Measurements from ENCODE around the gene PDE4D. TPM values are rescaled to one million over a fixed set of nuclear protein-coding genes. Genes with fewer than 3 reads are reported as not detected.

PDE4D gene
- total RNA-seq, 5 donors from 2014 or later (not counting 1 experiment from before 2014, with no cell fraction given), result 45.1 to 136 (median 64.9) TPM

DNA sequence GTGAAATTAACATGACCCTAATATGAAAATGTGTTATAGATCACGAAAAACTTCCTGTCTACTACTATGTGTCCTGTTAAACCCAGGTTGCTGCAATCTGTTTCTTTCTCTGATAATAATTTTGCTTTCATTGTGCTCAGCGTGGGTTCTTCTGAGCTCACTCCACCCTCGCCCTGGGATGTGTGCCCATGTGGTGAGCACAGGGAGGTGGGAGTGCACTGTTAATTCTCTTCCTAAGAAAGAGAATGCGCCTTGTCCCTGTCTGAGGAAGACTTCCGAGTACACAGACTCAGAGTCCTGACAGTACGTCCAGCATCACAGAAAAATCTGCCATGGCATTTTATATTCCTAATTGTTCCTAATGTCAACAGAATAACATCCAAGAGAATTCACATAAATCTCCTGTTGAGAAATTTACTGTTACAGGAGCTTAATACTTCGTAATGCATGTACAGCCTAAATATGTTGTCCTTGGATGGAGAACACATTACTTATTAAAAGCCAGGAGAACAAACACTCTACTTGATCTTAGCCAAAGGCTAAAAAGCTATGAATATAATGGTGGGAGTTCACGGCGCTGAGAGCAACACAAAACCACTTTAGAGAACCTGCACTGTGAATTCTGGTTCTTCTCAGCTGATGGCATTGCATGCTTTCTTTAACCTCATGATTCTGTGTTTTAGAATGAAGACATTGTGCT is 102.6 kb downstream of the PDE4D start:
- ATAC-seq (replicated peaks in 1 of 4), result peak in 2 of 4 experiments; percentile 8 to 20
- CTCF ChIA-PET, result no interaction called here

GRCh38 chr5:59790376-59790775 is 103.2 kb downstream of the PDE4D start:
- H3K4me3 Mint-ChIP-seq, result peak overlapping the region; percentile 37 to 45 (median 42)
- Histone ChIP-seq H3K27ac (ENCODE audit: low read length) (no peak overlapping the region), H3K27me3 (replicated peaks in 1 of 2; ENCODE audit: control insufficient read depth in 2 of 2, extremely low read depth in 1 of 2, insufficient read depth in 2 of 2, low read length in 1 of 2) (peaks cover 0 to 2% of the 10 kb centered on the region in 2 experiments), H3K9me3 (no peaks in the 10 kb centered on the region), H3K36me3 (ENCODE audit: control insufficient read depth in 2 of 2, extremely low read depth in 1 of 2, insufficient read depth in 1 of 2, low read length in 1 of 2) (no peaks in the 10 kb centered on the region), H3K4me1 (ENCODE audit: control insufficient read depth in 1 of 2, extremely low read depth in 1 of 2, insufficient read depth in 2 of 2, low read length in 2 of 2) (no peaks in the 10 kb centered on the region), H3K4me3 (ENCODE audit: control insufficient read depth in 1 of 2, extremely low read depth in 1 of 2, low read length in 1 of 2) (no peak overlapping the region)
- H3K27ac Mint-ChIP-seq, result peak overlapping the region; percentile 69 to 85
- DNase-seq (peak in 1 of 35 experiments; percentile 22), ATAC-seq (replicated peaks in 1 of 4) (peak in 3 of 4 experiments; percentile 39 to 74 (median 70))
- H3K27me3 Mint-ChIP-seq, result peaks cover 3 to 21% of the 10 kb centered on the region in 2 donors
- WGBS (ENCODE audit: insufficient coverage), result 11% methylated on average over 3 of the region's 7 CpGs
- H3K36me3 Mint-ChIP-seq, result no peaks in the 10 kb centered on the region
- CTCF ChIA-PET, result interaction anchor here in 1 of 2 donors (0.8 kb wide), 1 partner anchor 10 kb away, joined by 4 read pairs; no protein-coding TSS in a partner anchor
- no peaks in the 10 kb centered on the region for H3K9me3 Mint-ChIP-seq
- H3K4me1 Mint-ChIP-seq, result peaks cover 10 to 15% (median 12%) of the 10 kb centered on the region in 3 donors
- POLR2A ChIA-PET, result no interaction called here

More for the DNA sequence above, 102.6 kb downstream of the PDE4D start:
- no peak for DNase-seq
- Mint-ChIP-seq H3K27ac (peak overlapping the region; percentile 69 to 85), H3K4me3 (peak overlapping the region; percentile 37 to 45 (median 42)), H3K27me3 (peaks cover 2 to 21% of the 10 kb centered on the region in 2 donors), H3K4me1 (peaks cover 10 to 15% (median 12%) of the 10 kb centered on the region in 3 donors), H3K36me3 (no peaks in the 10 kb centered on the region), H3K9me3 (no peaks in the 10 kb centered on the region)
- Histone ChIP-seq H3K36me3 (ENCODE audit: control insufficient read depth in 2 of 2, extremely low read depth in 1 of 2, insufficient read depth in 1 of 2, low read length in 1 of 2) (no peaks in the 10 kb centered on the region), H3K27ac (ENCODE audit: low read length) (no peak overlapping the region), H3K27me3 (replicated peaks in 1 of 2; ENCODE audit: control insufficient read depth in 2 of 2, extremely low read depth in 1 of 2, insufficient read depth in 2 of 2, low read length in 1 of 2) (peaks cover 0 to 2% of the 10 kb centered on the region in 2 experiments), H3K9me3 (no peaks in the 10 kb centered on the region), H3K4me3 (ENCODE audit: control insufficient read depth in 1 of 2, extremely low read depth in 1 of 2, low read length in 1 of 2) (no peak overlapping the region), H3K4me1 (ENCODE audit: control insufficient read depth in 1 of 2, extremely low read depth in 1 of 2, insufficient read depth in 2 of 2, low read length in 2 of 2) (no peaks in the 10 kb centered on the region)
- POLR2A ChIA-PET, result no interaction called here
- WGBS (ENCODE audit: insufficient coverage), result 58% methylated on average over 2 of the region's 9 CpGs

DNA sequence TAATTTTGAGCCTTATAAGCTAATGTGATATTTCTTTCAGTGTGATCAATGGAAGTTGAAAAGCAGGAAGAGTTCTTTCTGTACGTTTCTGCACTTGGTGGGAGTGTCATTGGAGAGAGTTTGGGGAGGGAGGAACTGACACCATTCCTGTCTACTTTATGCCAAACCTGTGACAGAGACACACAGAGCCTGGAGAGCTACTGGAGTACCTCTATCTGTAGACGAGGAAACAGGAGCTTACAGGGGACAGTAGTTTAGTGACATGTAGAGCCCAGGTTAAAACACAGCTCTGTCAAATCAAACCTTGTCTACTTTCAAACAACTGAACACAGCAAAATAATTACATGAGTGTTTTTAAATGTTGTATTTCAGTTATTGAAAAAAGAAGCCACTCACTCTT is 103.6 kb downstream of the PDE4D start:
- Mint-ChIP-seq H3K27ac (peak overlapping the region; percentile 44 to 85), H3K27me3 (peaks cover 3 to 21% of the 10 kb centered on the region in 2 donors), H3K4me1 (peaks cover 10 to 15% (median 12%) of the 10 kb centered on the region in 3 donors), H3K36me3 (no peaks in the 10 kb centered on the region), H3K4me3 (no peak overlapping the region), H3K9me3 (no peaks in the 10 kb centered on the region)
- no peak for ATAC-seq (replicated peaks in 1 of 4)
- WGBS (ENCODE audit: insufficient coverage), result 60% methylated on average over 1 of the region's 2 CpGs
- H3K4me1 ChIP-seq (ENCODE audit: control insufficient read depth in 1 of 2, extremely low read depth in 1 of 2, insufficient read depth in 2 of 2, low read length in 2 of 2), result no peaks in the 10 kb centered on the region
- no peak for DNase-seq
- H3K9me3 ChIP-seq, result no peaks in the 10 kb centered on the region
- H3K4me3 ChIP-seq (ENCODE audit: control insufficient read depth in 1 of 2, extremely low read depth in 1 of 2, low read length in 1 of 2), result no peak overlapping the region
- H3K27me3 ChIP-seq (replicated peaks in 1 of 2; ENCODE audit: control insufficient read depth in 2 of 2, extremely low read depth in 1 of 2, insufficient read depth in 2 of 2, low read length in 1 of 2), result peaks cover 0 to 2% of the 10 kb centered on the region in 2 experiments
- H3K27ac ChIP-seq (ENCODE audit: low read length), result no peak overlapping the region
- ChIA-PET POLR2A (no interaction called here), CTCF (interaction anchor here in 1 of 2 donors (0.8 to 1.0 kb wide), 2 partner anchors 11 to 21 kb away, joined by 4 read pairs; no protein-coding TSS in a partner anchor)
- no peaks in the 10 kb centered on the region for H3K36me3 ChIP-seq (ENCODE audit: control insufficient read depth in 2 of 2, extremely low read depth in 1 of 2, insufficient read depth in 1 of 2, low read length in 1 of 2)

DNA sequence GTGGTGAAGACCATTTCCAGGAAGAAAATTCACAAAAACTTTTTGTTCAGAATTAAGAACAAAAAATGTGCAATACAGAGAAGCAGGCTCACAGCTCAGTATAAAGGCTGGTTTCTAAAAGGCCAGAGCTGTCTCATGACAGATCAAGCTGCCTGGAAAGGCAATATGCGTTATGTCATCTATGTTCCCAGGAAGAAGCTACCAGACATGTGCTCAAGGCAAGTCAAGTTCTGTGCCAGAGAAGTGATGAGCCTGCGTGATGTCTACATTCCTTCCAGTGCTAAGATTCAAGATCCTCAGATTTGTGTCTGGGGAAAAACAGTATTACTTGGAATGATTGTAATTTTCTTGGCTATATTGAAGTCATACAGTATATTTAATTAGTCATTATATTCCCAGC is 104.3 kb downstream of the PDE4D start:
- DNase-seq (no peak), ATAC-seq (replicated peaks in 1 of 4) (no peak)
- Mint-ChIP-seq H3K36me3 (no peaks in the 10 kb centered on the region), H3K27ac (no peak overlapping the region), H3K9me3 (no peaks in the 10 kb centered on the region), H3K4me3 (no peak overlapping the region), H3K4me1 (peaks cover 10 to 14% (median 12%) of the 10 kb centered on the region in 3 donors), H3K27me3 (peaks cover 3 to 21% of the 10 kb centered on the region in 2 donors)
- CTCF ChIA-PET, result interaction anchor here (0.6 to 1.3 kb wide), 4 partner anchors 9 to 21 kb away, joined by 4 to 6 read pairs (median 4); no protein-coding TSS in a partner anchor
- Histone ChIP-seq H3K9me3 (no peaks in the 10 kb centered on the region), H3K27me3 (replicated peaks in 1 of 2; ENCODE audit: control insufficient read depth in 2 of 2, extremely low read depth in 1 of 2, insufficient read depth in 2 of 2, low read length in 1 of 2) (peaks cover 0 to 2% of the 10 kb centered on the region in 2 experiments), H3K36me3 (ENCODE audit: control insufficient read depth in 2 of 2, extremely low read depth in 1 of 2, insufficient read depth in 1 of 2, low read length in 1 of 2) (no peaks in the 10 kb centered on the region), H3K27ac (ENCODE audit: low read length) (no peak overlapping the region), H3K4me1 (ENCODE audit: control insufficient read depth in 1 of 2, extremely low read depth in 1 of 2, insufficient read depth in 2 of 2, low read length in 2 of 2) (no peaks in the 10 kb centered on the region), H3K4me3 (ENCODE audit: control insufficient read depth in 1 of 2, extremely low read depth in 1 of 2, low read length in 1 of 2) (no peak overlapping the region)
- POLR2A ChIA-PET, result no interaction called here
- WGBS (ENCODE audit: insufficient coverage), result 94% methylated on average over 1 of the region's 2 CpGs

- H3K36me3 Mint-ChIP-seq, result no peaks in the 10 kb centered on the region
These were observed 107.2 kb downstream of the PDE4D start for GRCh38 chr5:59786334-59786805.

GRCh38 chr5:59785676-59786333 is 107.7 kb downstream of the PDE4D start:
- peaks cover 6 to 10% (median 8%) of the 10 kb centered on the region in 3 donors for H3K4me1 Mint-ChIP-seq
- ChIA-PET CTCF (interaction anchor here in 1 of 2 donors (0.5 to 0.6 kb wide), 2 partner anchors 11 to 564 kb away, joined by 3 to 10 read pairs; no protein-coding TSS in a partner anchor), POLR2A (no interaction called here)
- Histone ChIP-seq H3K4me1 (ENCODE audit: control insufficient read depth in 1 of 2, extremely low read depth in 1 of 2, insufficient read depth in 2 of 2, low read length in 2 of 2) (no peaks in the 10 kb centered on the region), H3K36me3 (ENCODE audit: control insufficient read depth in 2 of 2, extremely low read depth in 1 of 2, insufficient read depth in 1 of 2, low read length in 1 of 2) (no peaks in the 10 kb centered on the region), H3K4me3 (ENCODE audit: control insufficient read depth in 1 of 2, extremely low read depth in 1 of 2, low read length in 1 of 2) (no peak overlapping the region), H3K9me3 (no peaks in the 10 kb centered on the region), H3K27ac (ENCODE audit: low read length) (no peak overlapping the region), H3K27me3 (replicated peaks in 1 of 2; ENCODE audit: control insufficient read depth in 2 of 2, extremely low read depth in 1 of 2, insufficient read depth in 2 of 2, low read length in 1 of 2) (no peaks in the 10 kb centered on the region)
- peaks cover 3 to 14% of the 10 kb centered on the region in 2 donors for H3K27me3 Mint-ChIP-seq
- DNase-seq, result no peak
- no CpG with 5 or more reads among the region's 5 CpGs for WGBS (ENCODE audit: insufficient coverage)
- ATAC-seq (replicated peaks in 1 of 4), result no peak
- H3K36me3 Mint-ChIP-seq, result no peaks in the 10 kb centered on the region
- H3K9me3 Mint-ChIP-seq, result no peaks in the 10 kb centered on the region
- H3K4me3 Mint-ChIP-seq, result no peak overlapping the region
- no peak overlapping the region for H3K27ac Mint-ChIP-seq

More at GRCh38 chr5:59786334-59786805, 107.2 kb downstream of the PDE4D start:
- H3K27ac Mint-ChIP-seq, result no peak overlapping the region
- POLR2A ChIA-PET, result no interaction called here
- ATAC-seq (replicated peaks in 1 of 4), result no peak
- no peak overlapping the region for H3K4me3 Mint-ChIP-seq
- H3K27me3 ChIP-seq (replicated peaks in 1 of 2; ENCODE audit: control insufficient read depth in 2 of 2, extremely low read depth in 1 of 2, insufficient read depth in 2 of 2, low read length in 1 of 2), result no peaks in the 10 kb centered on the region
- peaks cover 3 to 16% of the 10 kb centered on the region in 2 donors for H3K27me3 Mint-ChIP-seq
- peaks cover 10 to 12% (median 12%) of the 10 kb centered on the region in 3 donors for H3K4me1 Mint-ChIP-seq
- CTCF ChIA-PET, result interaction anchor here in 1 of 2 donors (0.6 kb wide), 1 partner anchor 11 kb away, joined by 10 read pairs; no protein-coding TSS in a partner anchor
- WGBS (ENCODE audit: insufficient coverage), result 19% methylated on average over 2 of the region's 6 CpGs
- H3K9me3 ChIP-seq, result no peaks in the 10 kb centered on the region
- no peaks in the 10 kb centered on the region for H3K9me3 Mint-ChIP-seq
- no peaks in the 10 kb centered on the region for H3K4me1 ChIP-seq (ENCODE audit: control insufficient read depth in 1 of 2, extremely low read depth in 1 of 2, insufficient read depth in 2 of 2, low read length in 2 of 2)
- H3K4me3 ChIP-seq (ENCODE audit: control insufficient read depth in 1 of 2, extremely low read depth in 1 of 2, low read length in 1 of 2), result no peak overlapping the region
- no peaks in the 10 kb centered on the region for H3K36me3 ChIP-seq (ENCODE audit: control insufficient read depth in 2 of 2, extremely low read depth in 1 of 2, insufficient read depth in 1 of 2, low read length in 1 of 2)
- H3K27ac ChIP-seq (ENCODE audit: low read length), result no peak overlapping the region
- DNase-seq, result no peak
